ENCODE data around the gene ICAM5.

DNA sequence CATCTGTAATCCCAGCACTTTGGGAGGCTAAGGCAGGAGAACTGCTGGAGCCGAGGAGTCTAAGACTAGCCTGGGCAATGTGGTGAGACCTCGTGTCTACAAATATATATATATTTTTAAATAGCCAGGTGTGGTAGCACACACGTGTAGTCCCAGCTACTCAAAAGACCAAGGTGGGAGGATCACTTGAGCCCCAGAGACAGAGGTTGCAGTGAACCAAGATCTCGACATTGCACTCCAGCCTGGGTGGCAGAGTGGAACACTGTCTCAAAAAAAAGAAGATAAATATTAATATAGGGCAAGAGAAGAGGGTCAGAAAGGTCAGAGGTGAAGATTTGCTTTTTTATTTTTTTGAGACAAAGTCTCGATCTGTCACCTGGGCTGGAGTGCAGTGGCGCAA is 43.2 kb upstream of the ICAM5 start:
- TF ChIP-seq, protein P1, sequence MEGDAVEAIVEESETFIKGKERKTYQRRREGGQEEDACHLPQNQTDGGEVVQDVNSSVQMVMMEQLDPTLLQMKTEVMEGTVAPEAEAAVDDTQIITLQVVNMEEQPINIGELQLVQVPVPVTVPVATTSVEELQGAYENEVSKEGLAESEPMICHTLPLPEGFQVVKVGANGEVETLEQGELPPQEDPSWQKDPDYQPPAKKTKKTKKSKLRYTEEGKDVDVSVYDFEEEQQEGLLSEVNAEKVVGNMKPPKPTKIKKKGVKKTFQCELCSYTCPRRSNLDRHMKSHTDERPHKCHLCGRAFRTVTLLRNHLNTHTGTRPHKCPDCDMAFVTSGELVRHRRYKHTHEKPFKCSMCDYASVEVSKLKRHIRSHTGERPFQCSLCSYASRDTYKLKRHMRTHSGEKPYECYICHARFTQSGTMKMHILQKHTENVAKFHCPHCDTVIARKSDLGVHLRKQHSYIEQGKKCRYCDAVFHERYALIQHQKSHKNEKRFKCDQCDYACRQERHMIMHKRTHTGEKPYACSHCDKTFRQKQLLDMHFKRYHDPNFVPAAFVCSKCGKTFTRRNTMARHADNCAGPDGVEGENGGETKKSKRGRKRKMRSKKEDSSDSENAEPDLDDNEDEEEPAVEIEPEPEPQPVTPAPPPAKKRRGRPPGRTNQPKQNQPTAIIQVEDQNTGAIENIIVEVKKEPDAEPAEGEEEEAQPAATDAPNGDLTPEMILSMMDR (conservative IDR thresholded peaks at IDR 0.05 in 1 of 2, IDR thresholded peaks at IDR 0.05 in 1 of 2; ENCODE audit: low read depth in 1 of 2, low read length in 2 of 2), result no peak
- TF ChIP-seq EZH2 (IDR thresholded peaks at IDR 0.05; ENCODE audit: low read length, missing control alignments), result no peak
